Neural cell (in vitro differentiated cells): Measurements from ENCODE around the gene HIPK2.

Experiments used
- CTCF ChIP-seq: fragments of 450-650 bp; IDR thresholded peaks from 2 replicates; pipeline ENCODE4 v1.5.1; 2014; ENCODE audit warnings: antibody characterized with exemption, mild to moderate bottlenecking, moderate library complexity; ENCODE audit not compliant: poor library complexity, severe bottlenecking
- EZH2 ChIP-seq: fragments of 200-600, 300-800 bp; shearing (Covaris generic), sonication (generic); IDR thresholded peaks from 2 replicates; pipeline ENCODE4 v1.6.1; 2014; ENCODE audit warnings: antibody characterized with exemption, low read length, borderline replicate concordance, mild to moderate bottlenecking; ENCODE audit not compliant: insufficient read depth, poor library complexity, severe bottlenecking
- RAD21 ChIP-seq: fragments of 450-650 bp; conservative IDR thresholded peaks from 2 replicates; pipeline ENCODE4 v1.6.1; 2014; ENCODE audit warnings: antibody characterized with exemption, mild to moderate bottlenecking, moderate library complexity
- TAF1 ChIP-seq: IDR thresholded peaks from 2 replicates; pipeline ENCODE4 v1.6.1; 2012; ENCODE audit warnings: low read depth

GRCh38 chr7:139735466-139735865 is 42.3 kb downstream of the HIPK2 start:
- TF ChIP-seq RAD21 (no peak), EZH2 (no peak), TAF1 (no peak), CTCF (no peak)
